ENCODE measurements around the gene MKKS. TPM values are rescaled to one million over a fixed set of nuclear protein-coding genes. Genes with fewer than 3 reads are reported as not detected.
A peak's percentile ranks its signal among the peaks of the same experiment; 100 is the strongest.

MKKS gene
- total RNA-seq, 2 donors from 2014 or later: 14.6 to 19.0 TPM

GRCh38 chr20:10469599-10469998 lies 35.6 kb upstream of the MKKS start:
- H3K27me3 ChIP-seq (replicated peaks; ENCODE audit: insufficient read depth): no peaks in the 10 kb centered on the region
- DNase-seq (ENCODE audit: low spot score): peak; percentile 85
- no peaks in the 10 kb centered on the region for H3K36me3 ChIP-seq
- TF ChIP-seq POLR2AphosphoS5 (IDR thresholded peaks at IDR 0.05) (peak; percentile 86), CTCF (IDR thresholded peaks at IDR 0.05) (peak in 3 of 4 experiments; percentile 71 to 85 (median 80)), POLR2A (IDR thresholded peaks at IDR 0.05) (no peak)
- intact Hi-C loops (cut with DNase I): loop anchor here (5.0 to 10.0 kb wide), 2 partner anchors 83 to 1075 kb away; no protein-coding TSS in a partner anchor
- H3K4me1 ChIP-seq (replicated peaks): no peaks in the 10 kb centered on the region
- H3K9me3 ChIP-seq: no peaks in the 10 kb centered on the region
- 18% methylated on average over 7 of the region's 7 CpGs for WGBS
- no peak overlapping the region for H3K27ac ChIP-seq
- H3K4me3 ChIP-seq: no peak overlapping the region

GRCh38 chr20:10469056-10469455 lies 35.0 kb upstream of the MKKS start:
- no peak for TF ChIP-seq CTCF (IDR thresholded peaks at IDR 0.05)
- no peak for TF ChIP-seq POLR2A (IDR thresholded peaks at IDR 0.05)
- TF ChIP-seq POLR2AphosphoS5 (IDR thresholded peaks at IDR 0.05): no peak
- intact Hi-C loops (cut with DNase I): loop anchor here (5.0 to 10.0 kb wide), 2 partner anchors 83 to 1076 kb away; no protein-coding TSS in a partner anchor
- Histone ChIP-seq H3K27ac (no peak overlapping the region), H3K4me1 (replicated peaks) (no peaks in the 10 kb centered on the region), H3K36me3 (no peaks in the 10 kb centered on the region), H3K4me3 (no peak overlapping the region), H3K9me3 (no peaks in the 10 kb centered on the region), H3K27me3 (replicated peaks; ENCODE audit: insufficient read depth) (no peaks in the 10 kb centered on the region)
- no peak for DNase-seq (ENCODE audit: low spot score)
- 69% methylated on average over 2 of the region's 2 CpGs for WGBS

- DNase-seq (ENCODE audit: low spot score): no peak
- no peak overlapping the region for H3K27ac ChIP-seq
- H3K36me3 ChIP-seq: no peaks in the 10 kb centered on the region
- no peaks in the 10 kb centered on the region for H3K9me3 ChIP-seq
- WGBS: 21% methylated on average over 2 of the region's 2 CpGs
- H3K27me3 ChIP-seq (replicated peaks; ENCODE audit: insufficient read depth): no peaks in the 10 kb centered on the region
- H3K4me1 ChIP-seq (replicated peaks): no peaks in the 10 kb centered on the region
- no peak for TF ChIP-seq POLR2AphosphoS5 (IDR thresholded peaks at IDR 0.05)
- TF ChIP-seq POLR2A (IDR thresholded peaks at IDR 0.05): no peak
- TF ChIP-seq CTCF (IDR thresholded peaks at IDR 0.05): no peak
- intact Hi-C loops (cut with DNase I): loop anchor here (5.0 to 10.0 kb wide), 2 partner anchors 84 to 1076 kb away; no protein-coding TSS in a partner anchor
- no peak overlapping the region for H3K4me3 ChIP-seq
Observed at GRCh38 chr20:10468340-10468845, 34.4 kb upstream of the MKKS start.

- H3K9me3 ChIP-seq: no peaks in the 10 kb centered on the region
- TF ChIP-seq CTCF (IDR thresholded peaks at IDR 0.05) (no peak), POLR2A (IDR thresholded peaks at IDR 0.05) (no peak), POLR2AphosphoS5 (IDR thresholded peaks at IDR 0.05) (no peak)
- H3K4me1 ChIP-seq (replicated peaks): no peaks in the 10 kb centered on the region
- H3K4me3 ChIP-seq: no peak overlapping the region
- no peaks in the 10 kb centered on the region for H3K36me3 ChIP-seq
- intact Hi-C loops (cut with DNase I): loop anchor here (5.0 to 10.0 kb wide), 2 partner anchors 84 to 1077 kb away; no protein-coding TSS in a partner anchor
- DNase-seq (ENCODE audit: low spot score): no peak
- no peaks in the 10 kb centered on the region for H3K27me3 ChIP-seq (replicated peaks; ENCODE audit: insufficient read depth)
- WGBS: 29% methylated on average over 3 of the region's 3 CpGs
- no peak overlapping the region for H3K27ac ChIP-seq
Observed at GRCh38 chr20:10467681-10468339, 33.8 kb upstream of the MKKS start.

All from prostate gland (tissue), 2 donors.